Hepatic stellate cell (primary cell): ENCODE measurements around the gene COX14.

Source experiments
- DNase-seq: peaks from one replicate; pipeline ENCODE4 v3.0.0; 2011; ENCODE audit warnings: low spot score

COX14 gene

DNA sequence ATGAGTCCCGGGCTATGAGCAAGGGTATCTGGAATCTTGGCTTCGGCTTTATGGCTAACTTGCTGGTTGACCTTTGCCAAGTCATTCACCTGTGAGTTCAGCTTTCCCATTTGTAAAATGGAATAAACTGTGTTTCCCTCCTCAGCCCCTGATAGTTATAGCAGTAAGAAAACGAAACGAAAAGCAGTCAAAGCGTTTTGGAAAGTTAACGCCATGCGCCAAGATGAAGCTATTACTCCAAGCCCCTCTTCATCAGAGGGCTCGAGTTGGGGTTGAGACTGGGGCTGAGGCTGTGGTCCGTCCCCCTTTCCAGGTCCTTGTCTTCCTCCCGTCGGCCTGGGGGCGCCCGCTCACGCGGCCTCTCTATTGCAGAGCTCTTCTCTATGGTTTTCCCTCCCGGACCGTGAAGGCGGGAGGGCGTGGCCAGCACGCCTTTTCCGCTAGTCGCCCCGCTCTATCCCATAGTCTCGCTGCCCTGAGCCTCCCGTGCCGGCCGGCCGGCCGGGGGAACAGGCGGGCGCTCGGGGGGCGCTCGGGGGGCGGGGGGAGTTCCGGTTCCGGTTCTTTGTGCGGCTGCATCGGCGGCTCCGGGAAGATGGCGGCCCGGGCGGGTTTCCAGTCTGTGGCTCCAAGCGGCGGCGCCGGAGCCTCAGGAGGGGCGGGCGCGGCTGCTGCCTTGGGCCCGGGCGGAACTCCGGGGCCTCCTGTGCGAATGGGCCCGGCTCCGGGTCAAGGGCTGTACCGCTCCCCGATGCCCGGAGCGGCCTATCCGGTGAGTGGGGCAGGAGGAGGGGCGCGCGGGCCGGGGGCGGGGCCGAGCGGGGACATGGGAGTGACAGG, 27.0 kb upstream of the COX14 start, which contains the start of gene SMARCD1:
Gene SMARCD1 (plus strand): TSS at position 568 of the 840 bp plus-strand sequence. CDS start 28 bp downstream, at position 596.
- peak; percentile 93 for DNase-seq

- no peak for DNase-seq
Measured at GRCh38 chr12:50085615-50086072, 26.4 kb upstream of the COX14 start.

DNA sequence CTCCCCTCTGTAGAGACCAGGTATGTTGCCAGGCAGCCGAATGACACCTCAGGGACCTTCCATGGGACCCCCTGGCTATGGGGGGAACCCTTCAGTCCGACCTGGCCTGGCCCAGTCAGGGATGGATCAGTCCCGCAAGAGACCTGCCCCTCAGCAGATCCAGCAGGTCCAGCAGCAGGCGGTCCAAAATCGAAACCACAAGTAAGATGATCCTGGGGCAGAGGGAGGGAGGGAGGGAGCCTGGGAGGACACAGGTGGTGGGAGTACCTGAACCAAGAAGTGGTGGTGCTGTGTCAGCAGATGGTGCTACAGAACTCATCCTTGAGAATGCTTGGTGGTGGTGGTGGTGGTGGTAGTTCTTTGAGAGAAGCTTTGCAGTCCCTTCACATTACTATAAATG, 25.9 kb upstream of the COX14 start:
- no peak for DNase-seq

DNA sequence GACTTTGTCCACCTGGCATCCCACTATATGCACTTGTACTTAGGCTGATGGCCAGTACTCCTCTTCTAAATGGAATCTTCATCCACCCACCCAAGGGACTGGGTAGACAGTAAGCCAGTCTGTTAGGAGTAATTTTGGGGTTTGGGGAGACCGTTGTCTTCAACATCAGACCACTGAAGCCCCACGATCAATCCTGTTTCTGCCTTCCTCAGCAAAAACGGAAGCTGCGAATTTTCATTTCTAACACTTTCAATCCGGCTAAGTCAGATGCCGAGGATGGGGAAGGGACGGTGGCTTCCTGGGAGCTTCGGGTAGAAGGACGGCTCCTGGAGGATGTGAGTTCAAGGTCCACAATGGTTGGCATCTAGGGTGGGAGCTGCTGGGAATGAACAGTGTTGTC, 24.9 kb upstream of the COX14 start:
- no peak for DNase-seq

DNA sequence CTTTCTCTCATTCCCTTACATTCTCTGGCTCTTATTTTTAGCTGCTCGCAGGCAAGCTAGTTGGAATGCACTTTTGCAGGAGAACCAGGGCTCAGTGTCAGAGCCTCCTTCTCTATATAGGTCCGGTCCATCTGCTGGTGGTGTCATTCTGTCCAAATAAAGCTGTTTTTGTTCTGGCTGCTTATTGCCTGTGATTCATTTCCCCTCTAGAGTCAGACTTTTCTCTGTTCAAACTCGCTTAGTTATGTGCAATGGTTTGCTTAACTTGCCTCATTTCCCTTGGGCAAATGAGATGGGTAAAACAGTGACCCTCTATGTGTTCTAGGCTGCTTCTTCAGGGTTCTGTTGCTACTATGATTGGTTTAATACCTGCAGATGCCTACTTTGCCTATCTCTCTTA, 24.0 kb upstream of the COX14 start:
- peak; percentile 74 for DNase-seq

GRCh38 chr12:50088577-50089335, 23.3 kb upstream of the COX14 start:
- peak; percentile 46 for DNase-seq

DNA sequence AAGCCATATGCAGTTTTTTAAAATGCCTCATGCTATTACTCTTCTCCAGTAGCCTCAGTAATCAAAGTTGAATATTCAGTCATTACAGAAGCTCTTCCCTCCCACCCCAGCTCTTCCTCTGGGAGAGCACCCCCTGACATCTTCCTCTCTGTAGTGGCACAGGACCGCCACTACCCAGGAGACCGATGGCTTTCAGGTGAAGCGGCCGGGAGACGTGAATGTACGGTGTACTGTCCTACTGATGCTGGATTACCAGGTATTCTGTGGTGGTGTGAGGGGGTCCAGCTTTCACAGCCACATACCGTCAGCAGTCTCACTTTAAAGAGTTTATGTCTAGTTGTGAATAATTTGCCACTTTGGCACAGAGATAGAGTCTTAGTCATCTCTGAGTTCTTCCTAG, 22.3 kb upstream of the COX14 start:
- no peak for DNase-seq

GRCh38 chr12:50090391-50090790, 21.6 kb upstream of the COX14 start:
- no peak for DNase-seq

DNA sequence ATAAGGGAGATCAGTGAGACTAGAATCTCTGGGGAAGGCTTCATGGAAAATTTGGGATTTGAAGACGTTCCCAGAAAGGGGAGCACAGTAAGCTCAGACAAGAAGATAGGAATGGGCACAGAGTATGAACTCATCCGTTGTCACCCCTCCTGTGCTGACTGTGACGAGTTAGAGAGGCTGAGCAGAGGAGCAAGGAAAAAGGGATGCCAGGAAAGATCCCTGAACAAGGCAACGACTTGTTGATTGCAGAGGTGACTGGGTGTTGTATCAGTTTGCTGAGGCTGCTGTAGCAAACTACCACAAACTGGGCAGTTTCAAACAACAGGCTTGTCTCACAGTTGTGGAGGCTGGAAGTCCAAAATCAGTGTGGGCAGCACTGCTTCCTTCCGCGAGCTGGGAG, 14.1 kb upstream of the COX14 start:
- DNase-seq = no peak

DNA sequence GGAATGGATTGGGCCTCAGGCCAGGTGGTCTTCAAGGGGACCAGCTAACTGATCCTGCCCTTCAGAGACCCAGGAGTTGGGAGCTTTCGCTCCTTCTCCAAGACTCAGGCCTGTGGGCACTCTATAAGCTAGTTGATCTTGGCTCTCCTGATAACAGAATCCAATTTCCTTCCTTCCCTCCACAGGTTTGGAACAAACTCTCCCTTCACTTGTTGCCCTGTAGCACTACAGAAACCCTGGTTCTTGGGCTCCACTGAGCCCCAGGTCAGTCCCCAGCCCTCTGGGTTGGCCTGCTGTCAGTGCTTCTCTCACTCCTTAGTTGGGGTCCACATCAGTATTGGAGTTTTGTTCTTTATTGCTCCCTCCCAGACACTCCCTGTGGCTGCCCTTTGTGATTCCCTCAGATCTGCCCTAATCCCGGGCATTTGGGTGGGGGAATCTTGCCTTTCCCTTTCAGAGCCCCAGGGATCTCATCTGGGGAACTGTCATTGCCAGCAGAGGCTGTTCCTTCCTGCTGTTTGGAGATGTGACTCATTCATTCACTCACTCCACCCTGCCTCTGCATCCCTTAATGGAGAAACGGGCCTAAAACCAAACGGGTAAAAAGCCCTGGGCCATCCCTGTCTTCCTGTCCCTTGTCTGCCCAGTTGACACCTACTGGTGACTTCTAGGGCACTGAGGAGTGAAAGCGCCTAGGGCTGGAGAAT, 12.6 kb upstream of the COX14 start:
- peak; percentile 73 for DNase-seq

- DNase-seq = no peak
Measured at GRCh38 chr12:50100561-50100960, 11.5 kb upstream of the COX14 start.

GRCh38 chr12:50101663-50102062, 10.4 kb upstream of the COX14 start:
- DNase-seq = peak; percentile 63

- no peak for DNase-seq
Measured at GRCh38 chr12:50102131-50102531, 9.9 kb upstream of the COX14 start.

- no peak for DNase-seq
Measured at GRCh38 chr12:50102646-50103309, 9.3 kb upstream of the COX14 start.

GRCh38 chr12:50103351-50103750, 8.7 kb upstream of the COX14 start:
- no peak for DNase-seq

DNA sequence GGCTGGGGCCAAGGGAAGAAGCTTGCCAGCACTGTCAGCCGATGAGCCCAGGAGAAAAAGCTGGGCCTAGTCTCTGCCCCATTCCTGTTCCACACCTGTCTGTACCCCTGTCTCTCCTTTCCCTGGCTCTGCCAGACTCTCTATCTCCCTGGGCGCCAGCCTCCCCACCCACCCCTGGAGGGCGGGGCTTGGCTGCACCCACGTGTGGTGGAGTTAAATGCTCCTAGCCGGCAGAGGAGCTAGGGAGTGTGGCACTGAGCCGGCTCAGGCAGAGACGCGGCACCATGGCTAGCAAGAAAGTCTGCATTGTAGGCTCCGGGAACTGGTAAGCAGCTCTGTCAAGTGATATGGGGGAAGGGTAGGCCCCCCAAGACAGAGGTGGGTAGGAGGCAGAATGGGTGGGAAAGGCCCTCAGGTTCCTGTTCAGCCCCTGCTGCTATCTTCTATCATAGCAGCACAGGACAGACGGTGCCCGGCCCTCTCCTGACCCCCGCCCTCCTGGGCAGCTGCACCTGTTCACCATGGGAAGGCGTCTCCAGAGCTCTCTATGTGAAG, 8.2 kb upstream of the COX14 start, which contains the start of gene GPD1:
Gene GPD1 (plus strand): TSS at position 242 of the 555 bp plus-strand sequence. CDS start 43 bp downstream, at position 285.
- DNase-seq = peak; percentile 75

GRCh38 chr12:50104417-50105366, 7.3 kb upstream of the COX14 start:
- no peak for DNase-seq

GRCh38 chr12:50105913-50106450, 6.1 kb upstream of the COX14 start:
- DNase-seq = no peak

- no peak for DNase-seq
Measured at GRCh38 chr12:50106907-50107306, 5.1 kb upstream of the COX14 start.
